Measurements from ENCODE around the gene CCNA2.

Gene CCNA2

DNA sequence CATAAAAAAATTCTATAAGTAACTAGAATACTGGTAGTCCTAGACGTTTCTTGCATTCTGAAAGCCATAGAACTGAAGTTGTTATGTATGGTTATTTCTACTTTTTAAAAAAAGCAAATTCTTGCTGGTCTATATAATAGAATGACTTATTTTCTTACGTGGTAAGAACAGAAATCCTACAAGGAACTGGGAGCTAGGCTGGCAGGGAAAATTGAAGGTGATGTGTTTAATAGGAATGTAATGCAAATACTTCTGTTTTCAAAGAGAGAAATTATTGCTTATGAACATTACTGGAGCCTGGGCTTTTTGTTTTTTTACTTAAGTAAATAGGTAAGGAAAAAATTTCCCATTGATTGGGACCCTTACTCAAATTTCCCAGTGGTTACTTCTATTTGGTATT is 8.9 kb downstream of the CCNA2 start:
- no peak for DNase-seq
- intact Hi-C loops (cut with DNase I) = no loop called here

- DNase-seq = no peak
- intact Hi-C loops (cut with DNase I) = no loop called here
Measured at GRCh38 chr4:121811122-121811521, 12.6 kb downstream of the CCNA2 start.

GRCh38 chr4:121806411-121806810 is 17.3 kb downstream of the CCNA2 start:
- intact Hi-C loops (cut with DNase I) = no loop called here
- DNase-seq = no peak

GRCh38 chr4:121801715-121802075 is 22.0 kb downstream of the CCNA2 start:
- no peak for DNase-seq
- intact Hi-C loops (cut with DNase I) = no loop called here

DNA sequence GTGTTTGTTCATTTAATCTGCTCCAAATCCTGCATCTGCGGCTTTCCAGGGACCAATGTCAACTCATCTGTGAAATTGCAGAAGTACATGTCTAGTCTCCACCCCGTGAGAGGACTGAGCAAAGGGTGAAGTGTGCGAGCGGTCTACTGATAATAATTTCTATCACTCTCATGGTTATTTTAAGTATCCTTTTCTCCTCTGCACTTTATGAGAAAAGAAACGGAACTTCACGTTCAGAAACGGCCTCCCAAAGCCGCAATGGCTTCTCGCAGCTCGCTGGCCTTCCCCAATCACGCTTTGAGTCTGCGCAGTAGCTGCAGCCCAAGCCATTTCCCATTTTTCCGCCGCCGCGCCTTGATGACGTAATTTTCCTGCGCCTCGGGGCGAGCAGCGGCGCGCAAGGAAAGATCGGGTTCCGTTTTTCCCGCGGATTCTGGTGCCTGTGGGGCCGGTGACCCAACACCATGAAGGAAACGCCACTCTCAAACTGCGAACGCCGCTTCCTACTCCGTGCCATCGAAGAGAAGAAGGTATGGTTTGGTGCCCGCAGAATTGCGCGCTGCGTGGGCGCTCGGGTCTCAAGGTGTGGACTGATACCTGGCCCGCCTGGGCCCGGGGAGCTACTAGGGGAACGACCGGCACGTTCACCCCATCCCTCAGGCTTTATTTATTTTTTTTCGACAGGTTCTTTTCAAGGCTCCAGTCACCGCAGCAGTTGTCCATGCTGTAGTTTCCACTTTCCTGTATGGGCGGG is 22.5 kb downstream of the CCNA2 start, which contains the start of gene EXOSC9:
TSS of gene EXOSC9 (plus strand) at position 363 of the 754 bp plus-strand sequence. CDS start at position 465, 102 bp downstream.
- DNase-seq = peak; percentile 65 to 97 (median 92)
- intact Hi-C loops (cut with DNase I) = no loop called here

DNA sequence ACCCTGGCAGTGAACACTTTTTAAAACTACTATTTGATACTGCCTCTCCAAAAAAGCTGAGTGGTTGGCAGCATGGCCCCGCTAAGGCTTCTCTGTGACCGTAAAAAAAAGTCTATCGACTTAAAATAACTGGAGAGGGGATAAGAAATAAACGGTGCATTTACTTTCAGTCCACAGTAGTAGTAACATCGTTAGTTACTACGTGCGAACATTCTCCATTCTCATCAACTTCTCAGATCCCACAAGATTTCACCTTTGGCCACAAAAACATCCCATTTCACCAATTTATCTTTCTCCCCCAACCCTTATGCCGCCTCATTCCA is 23.1 kb downstream of the CCNA2 start:
- intact Hi-C loops (cut with DNase I) = no loop called here
- DNase-seq = no peak

- intact Hi-C loops (cut with DNase I) = no loop called here
- DNase-seq = no peak
Measured at GRCh38 chr4:121799867-121800501, 23.7 kb downstream of the CCNA2 start.

GRCh38 chr4:121799208-121799823 is 24.4 kb downstream of the CCNA2 start:
- DNase-seq = no peak
- intact Hi-C loops (cut with DNase I) = no loop called here

DNA sequence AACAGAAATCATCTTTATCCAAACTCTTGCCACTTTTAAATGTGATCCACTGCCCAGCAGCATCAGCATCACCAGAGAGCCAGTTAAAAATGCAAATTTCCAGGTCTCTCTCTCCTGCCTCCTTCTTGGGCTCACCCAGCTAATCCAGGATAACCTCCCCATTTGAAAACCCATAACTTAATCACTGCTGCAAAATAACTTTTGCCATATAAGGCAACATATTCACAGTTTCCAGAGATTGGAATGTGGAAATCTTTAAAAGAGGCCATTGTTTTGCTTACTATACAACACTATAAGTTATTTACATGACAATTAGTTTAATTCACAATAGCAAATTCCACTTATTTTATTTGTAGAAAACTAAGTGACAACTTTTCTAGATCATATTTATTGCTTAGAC is 27.4 kb downstream of the CCNA2 start:
- no peak for DNase-seq
- intact Hi-C loops (cut with DNase I) = no loop called here

GRCh38 chr4:121794505-121795188 is 29.0 kb downstream of the CCNA2 start:
- no peak for DNase-seq
- intact Hi-C loops (cut with DNase I) = no loop called here

DNA sequence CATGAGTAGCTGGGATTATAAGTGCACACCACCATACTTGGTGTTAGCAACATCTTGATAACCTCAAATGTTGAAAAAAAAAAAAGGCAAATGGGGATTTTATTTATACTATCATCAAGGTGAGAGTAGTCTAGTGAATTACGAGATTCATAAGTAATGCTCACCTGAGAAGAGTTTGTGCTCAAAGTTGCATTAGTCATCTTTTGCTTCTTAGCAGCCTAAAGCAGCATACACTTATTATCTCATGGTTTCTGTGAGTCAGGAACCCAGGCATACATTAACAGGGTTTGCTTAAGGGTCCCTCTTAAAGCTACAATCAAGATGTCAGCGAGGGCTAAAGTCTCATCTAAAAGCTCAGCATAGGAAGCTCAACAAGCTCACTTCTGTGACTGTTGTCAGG is 30.7 kb downstream of the CCNA2 start:
- intact Hi-C loops (cut with DNase I) = no loop called here
- no peak for DNase-seq

- no peak for DNase-seq
- intact Hi-C loops (cut with DNase I) = no loop called here
Measured at GRCh38 chr4:121791481-121791880, 32.2 kb downstream of the CCNA2 start.

DNA sequence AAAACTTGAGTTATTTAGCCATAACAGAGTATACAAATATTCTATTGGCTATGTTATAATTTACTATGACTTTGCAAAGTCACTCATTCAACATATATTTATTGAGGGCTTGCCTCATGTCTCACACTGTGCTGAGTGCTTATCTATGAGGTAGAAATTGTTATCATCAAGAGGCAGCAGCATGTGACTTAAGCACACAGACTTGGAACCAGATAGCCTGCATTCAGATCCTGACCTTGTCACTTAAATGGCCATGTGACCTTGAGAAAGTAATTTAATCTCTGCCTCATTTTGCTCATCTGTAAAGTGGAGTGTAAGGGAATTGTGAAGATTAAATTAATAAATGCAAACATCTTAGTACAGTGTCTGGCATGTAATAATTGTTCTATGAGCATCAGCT is 32.7 kb downstream of the CCNA2 start:
- intact Hi-C loops (cut with DNase I) = no loop called here
- no peak for DNase-seq

GRCh38 chr4:121789960-121790829 is 33.5 kb downstream of the CCNA2 start:
- intact Hi-C loops (cut with DNase I) = no loop called here
- DNase-seq = no peak

GRCh38 chr4:121789455-121789854 is 34.2 kb downstream of the CCNA2 start:
- DNase-seq = no peak
- intact Hi-C loops (cut with DNase I) = no loop called here

- no peak for DNase-seq
- intact Hi-C loops (cut with DNase I) = no loop called here
Measured at GRCh38 chr4:121788896-121789295, 34.8 kb downstream of the CCNA2 start.

GRCh38 chr4:121786221-121786620 is 37.5 kb downstream of the CCNA2 start:
- no peak for DNase-seq
- intact Hi-C loops (cut with DNase I) = no loop called here

- intact Hi-C loops (cut with DNase I) = no loop called here
- peak in 35 of 42 donors; percentile 3 to 82 (median 38) for DNase-seq
Measured at GRCh38 chr4:121785479-121785878, 38.2 kb downstream of the CCNA2 start.

DNA sequence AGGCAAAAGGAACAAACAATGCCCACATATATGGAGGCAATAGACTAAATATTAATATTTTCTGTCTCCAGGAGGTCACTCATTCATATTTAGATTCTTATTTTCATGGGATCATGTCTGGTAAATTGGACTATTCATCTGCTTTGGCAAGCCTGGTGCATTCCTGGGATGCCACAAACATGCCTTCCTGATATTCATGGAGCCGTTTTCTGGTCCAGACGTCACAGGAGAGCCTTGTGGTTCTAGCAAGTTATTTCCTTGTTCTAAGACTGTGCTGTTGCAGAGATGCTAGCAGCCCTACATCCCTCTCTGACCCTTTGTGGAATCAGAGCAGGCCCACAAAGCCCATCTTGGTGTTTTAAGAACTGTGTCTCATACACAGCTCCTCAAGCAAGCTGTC is 38.7 kb downstream of the CCNA2 start:
- no peak for DNase-seq
- intact Hi-C loops (cut with DNase I) = no loop called here
